DMS 273 (cell line): Measurements from ENCODE around the gene SGO2.
"Not testable (repeated sequence)": the region's sequence is repeated elsewhere in the genome, so short reads cannot be mapped to it uniquely, and the experiment has no call there.

Source experiments
- DNase-seq: peaks from one replicate; lab custom pipeline; 2025; ENCODE audit not compliant: unreplicated experiment; lab: John Stamatoyannopoulos, UW

Gene SGO2

DNA sequence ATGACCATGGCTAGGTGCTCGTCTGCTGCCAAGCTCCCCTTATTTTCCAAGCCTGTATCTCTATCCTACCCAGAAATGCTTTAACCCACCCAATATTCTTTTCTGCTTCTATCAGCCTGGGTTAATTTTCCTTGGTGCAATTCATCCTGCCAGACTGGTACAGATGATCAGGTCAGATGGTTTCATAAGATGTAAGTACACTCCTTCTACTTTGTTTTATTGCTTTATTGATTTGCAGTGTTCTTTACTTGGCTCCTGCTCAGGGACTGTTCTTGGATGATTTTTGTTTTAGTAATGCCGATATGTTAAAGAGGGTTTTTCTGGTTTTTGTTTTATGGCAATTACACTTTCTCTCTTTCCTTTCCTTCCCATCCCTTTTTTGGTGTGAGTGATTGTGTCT, 2.4 kb upstream of the SGO2 start:
- no peak for DNase-seq

DNA sequence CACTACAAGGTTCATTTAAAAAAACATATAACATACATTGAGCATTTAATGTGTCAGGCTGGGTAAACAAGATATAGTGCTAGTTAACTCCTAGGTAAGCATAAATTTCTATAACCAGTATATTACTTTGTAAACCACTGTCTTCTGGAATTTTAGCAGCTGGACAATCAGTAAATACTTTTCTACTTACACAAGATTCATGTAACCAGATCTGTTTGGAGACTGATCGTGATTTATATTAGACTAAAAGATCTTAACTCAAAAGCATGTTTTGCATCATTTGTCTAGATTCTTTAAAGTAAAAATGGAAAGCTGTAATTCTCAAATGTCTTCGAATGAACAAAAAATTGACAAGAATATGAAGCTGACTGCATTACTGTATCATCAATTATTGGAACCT, 941 bp upstream of the SGO2 start:
- no peak for DNase-seq

- no peak for DNase-seq
Observed at GRCh38 chr2:200525551-200525881, 491 bp upstream of the SGO2 start.

DNA sequence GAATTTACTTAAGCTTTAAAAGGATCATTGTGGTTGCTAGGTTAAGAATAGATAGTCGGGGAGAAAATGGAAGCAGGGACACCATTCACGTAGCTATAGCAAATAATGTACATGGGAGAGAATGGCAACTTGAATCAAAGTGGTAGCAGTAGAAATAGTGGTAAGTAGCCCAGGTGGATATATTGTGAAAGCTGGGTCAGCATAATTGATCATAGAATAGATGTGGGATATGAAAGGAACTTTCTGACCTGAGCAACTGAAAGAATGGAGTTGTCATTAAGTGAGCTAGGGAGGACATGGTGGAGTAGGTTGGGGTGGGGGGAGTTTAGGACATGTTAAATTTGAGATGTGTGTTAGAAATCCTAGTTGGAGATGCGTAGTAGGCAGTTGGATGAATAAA, 2.2 kb downstream of the SGO2 start:
- DNase-seq = no peak

DNA sequence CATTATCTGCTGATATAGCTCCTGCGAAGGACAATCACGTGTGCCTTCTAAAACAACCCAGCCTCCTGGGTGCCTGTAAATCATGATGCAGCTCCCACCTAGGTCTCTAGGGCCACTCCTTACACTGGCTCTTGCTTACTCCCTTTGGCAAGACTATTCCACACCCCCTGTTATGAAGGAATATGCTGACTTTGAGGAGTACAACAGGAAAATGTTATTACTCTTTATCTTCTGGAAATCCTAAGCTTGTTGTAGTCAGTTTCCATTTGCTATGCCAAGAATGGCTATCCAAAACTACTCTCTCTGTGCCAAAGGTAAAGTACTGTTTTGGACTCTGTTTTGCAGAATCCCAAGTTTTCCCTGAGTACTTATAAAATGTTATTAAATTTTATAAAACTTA, 7.7 kb downstream of the SGO2 start:
- no peak for DNase-seq

DNA sequence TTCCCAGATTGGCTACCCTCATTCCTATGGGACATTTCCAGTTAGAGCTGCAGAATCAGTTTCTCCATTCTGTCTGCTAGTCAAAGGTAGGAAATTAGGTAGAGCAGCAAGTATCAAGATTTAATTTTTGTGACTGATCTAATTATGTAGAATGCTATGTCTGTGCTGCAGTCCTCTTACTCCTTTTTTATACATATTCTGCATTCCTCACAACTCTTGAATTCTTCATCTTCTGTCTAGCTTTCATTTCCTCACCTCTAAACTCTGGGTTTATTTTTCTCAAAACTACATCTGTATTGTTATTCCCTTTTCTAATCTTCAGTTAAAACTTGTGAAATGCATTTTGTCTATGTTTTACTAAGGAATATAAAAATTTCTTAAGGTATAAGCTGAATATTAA, 8.6 kb downstream of the SGO2 start:
- no peak for DNase-seq

DNA sequence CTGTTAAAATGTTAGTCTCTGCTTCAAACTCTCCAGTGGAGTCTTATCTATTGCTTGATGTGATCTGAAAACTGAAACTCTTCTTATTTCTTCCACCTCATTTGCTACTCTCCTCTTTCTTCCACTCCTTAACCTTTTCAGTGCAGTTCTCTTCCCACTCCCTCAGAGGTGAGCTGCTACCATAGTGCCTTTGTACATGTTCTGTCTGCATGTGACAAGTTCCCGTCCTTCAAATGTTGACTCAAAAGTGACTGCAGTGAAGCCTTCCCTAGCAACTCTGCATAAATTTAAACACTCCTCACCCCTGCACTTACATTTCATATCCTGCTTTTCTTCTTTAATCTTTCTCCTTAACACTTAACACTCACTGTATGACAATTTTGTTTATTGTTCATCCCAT, 12.1 kb downstream of the SGO2 start:
- no peak for DNase-seq

- DNase-seq = no peak
Observed at GRCh38 chr2:200540793-200541192, 14.8 kb downstream of the SGO2 start.

DNA sequence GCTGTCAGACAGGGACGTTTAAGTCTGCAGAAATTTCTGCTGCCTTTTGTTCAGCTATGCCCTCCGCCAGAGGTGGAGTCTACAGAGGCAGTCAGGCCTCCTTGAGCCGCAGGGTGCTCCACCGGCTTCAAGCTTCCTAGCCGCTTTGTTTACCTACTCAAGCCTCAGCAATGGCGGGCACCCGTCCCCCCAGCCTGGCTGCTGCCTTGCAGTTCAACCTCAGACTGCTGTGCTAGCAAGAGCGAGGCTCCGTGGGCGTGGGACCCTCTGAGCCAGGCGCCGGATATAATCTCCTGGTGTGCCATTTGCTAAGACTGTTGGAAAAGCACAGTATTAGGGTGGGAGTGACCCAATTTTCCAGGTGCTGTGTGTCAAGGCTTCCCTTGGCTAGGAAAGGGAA, 40.6 kb downstream of the SGO2 start:
- DNase-seq = not testable (repeated sequence)

DNA sequence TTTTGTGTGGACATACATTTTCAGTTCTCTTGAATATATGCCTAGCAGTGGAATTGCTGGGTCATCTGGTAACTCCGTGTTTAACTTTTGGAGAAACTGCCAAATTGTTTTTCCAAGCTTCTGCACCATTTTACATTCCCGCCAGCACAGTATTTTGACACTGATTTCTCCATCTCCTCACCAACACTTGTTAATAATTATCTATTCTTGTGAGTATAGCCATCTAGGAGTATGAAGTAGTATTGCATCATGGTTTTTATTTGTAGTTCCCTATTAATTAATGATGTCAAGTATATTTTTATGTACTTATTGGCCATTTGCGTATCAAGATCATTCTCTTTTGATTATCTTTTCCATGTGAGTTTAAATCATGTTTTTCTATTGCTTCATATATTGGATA, 41.9 kb downstream of the SGO2 start:
- DNase-seq = no peak

- DNase-seq = peak; percentile 16
Observed at GRCh38 chr2:200575957-200576356, 50.0 kb downstream of the SGO2 start.

DNA sequence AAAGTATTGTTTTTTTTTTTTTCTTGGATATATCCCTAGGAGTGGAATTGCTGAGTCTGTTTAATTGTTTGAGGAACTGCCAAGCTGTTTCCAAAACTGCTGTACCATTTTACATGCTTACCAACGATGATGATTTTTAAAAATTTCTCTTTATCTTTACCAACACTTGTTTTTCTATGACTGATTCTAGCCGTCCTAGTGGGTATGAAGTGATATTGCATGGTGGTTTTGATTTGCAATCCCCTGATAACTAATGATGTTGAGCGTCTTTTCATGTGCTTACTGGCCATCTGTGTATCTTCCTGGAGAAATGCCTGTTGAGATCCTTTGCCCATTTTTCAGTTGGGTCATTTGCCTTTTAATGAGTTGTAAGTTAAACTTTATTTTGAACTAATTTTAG, 51.0 kb downstream of the SGO2 start:
- no peak for DNase-seq

DNA sequence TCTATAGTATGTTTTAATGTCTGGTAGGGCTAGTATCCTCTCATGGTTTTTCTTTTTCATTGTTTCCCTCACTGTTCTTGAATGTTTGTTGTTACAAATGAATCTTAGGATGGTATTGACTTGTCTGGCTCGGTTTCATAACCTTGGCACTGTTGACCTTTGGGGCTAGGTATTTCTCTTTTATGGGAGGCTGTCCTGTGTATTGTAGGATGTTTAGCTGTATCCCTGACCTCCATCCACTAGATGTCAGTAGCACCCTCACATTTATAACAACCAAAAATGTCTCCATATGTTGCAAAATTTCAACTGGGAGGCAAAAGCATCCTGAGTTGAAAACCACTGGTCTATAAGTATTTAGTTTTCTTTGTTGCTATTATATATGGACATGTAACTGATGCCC, 52.8 kb downstream of the SGO2 start:
- DNase-seq = peak; percentile 27

DNA sequence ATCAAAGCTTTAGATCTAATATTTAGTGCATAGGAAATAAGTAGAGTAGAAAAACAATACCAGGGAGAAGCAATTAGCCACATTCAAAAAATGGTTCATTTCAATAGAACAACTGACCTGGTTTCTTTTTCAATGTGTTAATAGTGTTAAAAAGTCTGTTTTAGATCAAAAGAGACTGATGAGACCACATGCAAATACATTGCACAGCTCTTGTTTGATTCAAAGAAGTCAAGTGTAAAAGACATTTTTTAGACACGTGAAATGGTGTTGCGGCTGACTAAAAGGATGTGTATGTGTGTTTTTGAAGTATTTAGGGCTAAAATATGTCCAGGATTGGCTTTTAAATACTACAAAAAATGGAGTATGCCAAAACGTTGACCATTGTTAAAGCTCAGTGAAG, 58.6 kb downstream of the SGO2 start:
- no peak for DNase-seq

DNA sequence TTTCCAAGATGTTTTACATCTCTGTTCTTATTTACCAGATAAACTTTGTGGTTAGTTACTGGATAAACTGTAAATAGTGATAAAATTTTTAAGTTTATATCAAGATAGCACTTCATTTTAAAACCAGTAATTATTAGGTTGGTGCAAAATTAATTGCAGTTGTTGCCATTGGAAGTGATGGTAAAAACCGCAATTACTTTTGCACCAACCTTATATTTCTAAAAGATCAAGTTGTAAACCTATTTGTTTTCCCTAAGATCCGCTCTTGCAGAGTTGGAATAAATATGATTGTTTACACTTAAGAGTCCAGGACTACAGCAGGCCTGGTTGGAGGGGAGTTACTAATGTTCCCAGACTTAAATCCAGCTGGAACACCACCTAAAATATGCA, 59.3 kb downstream of the SGO2 start:
- no peak for DNase-seq

GRCh38 chr2:200585730-200586643, 60.0 kb downstream of the SGO2 start, which contains the start of gene AOX1:
Gene AOX1 (plus strand): TSS chr2:200586014. CDS start chr2:200586109, 95 bp downstream.
- peak; percentile 86 for DNase-seq

- no peak for DNase-seq
Observed at GRCh38 chr2:200586644-200586975, 60.6 kb downstream of the SGO2 start.

- DNase-seq = no peak
Observed at GRCh38 chr2:200587007-200587616, 61.1 kb downstream of the SGO2 start.

DNA sequence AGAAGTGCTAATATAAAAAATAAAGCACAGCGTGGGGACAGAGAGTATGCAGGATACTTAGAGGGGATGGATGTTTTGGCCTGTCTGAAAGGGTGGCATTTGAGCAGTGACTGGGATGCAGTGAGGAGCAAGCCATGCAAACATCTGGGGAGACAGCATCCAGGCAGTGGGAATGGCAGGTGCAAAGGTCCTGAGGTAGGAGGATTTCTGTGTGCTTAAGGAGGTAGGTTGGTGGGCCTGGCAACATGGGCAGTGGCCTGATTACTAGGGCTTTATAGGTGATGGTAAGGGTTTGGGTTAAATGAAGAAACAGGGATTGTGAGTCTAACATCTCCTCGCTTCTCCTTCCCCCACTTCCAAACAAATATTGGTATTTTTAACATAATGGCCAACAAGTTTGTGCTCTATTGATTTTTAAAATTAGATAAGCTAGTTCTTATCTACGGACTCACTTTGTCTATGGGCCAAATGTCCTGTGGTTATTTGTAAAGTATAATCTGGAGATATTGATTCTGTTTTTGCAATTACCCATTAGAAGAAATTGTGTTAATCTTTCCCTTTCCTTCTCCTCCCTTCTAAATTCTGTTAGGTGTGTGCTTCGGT, 62.2 kb downstream of the SGO2 start:
- no peak for DNase-seq

GRCh38 chr2:200590090-200590489, 64.1 kb downstream of the SGO2 start:
- DNase-seq = no peak

DNA sequence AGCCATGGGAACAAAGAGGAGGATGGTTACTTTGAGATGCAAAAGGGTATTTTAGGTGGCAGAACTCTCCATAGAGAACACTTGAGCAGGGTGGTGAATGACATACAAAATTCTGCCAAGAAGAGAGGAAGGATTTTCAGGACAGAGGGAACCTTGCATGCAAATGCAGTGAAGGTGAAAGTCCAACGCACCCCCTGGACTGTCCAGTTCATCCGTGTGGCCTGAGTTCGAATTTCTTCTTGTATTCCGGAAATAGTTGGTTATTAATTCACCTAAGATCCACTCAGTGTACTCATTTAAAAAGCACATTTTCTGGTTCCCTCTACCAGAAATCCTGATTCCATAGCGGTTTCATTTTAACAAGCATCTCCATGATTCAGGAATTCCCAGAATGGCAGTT, 65.3 kb downstream of the SGO2 start:
- no peak for DNase-seq

- no peak for DNase-seq
Observed at GRCh38 chr2:200592406-200593075, 66.5 kb downstream of the SGO2 start.
